IMR-90 (cell line): ENCODE measurements around the gene APOBEC3B.
"Not testable (repeated sequence)": the region's sequence is repeated elsewhere in the genome, so short reads cannot be mapped to it uniquely, and the experiment has no call there.

Experiments
- BHLHE40 ChIP-seq: fragments of 150-350 bp; IDR thresholded peaks from 2 replicates; pipeline ENCODE4 v1.6.1; 2016; ENCODE audit warnings: mild to moderate bottlenecking, low read depth, low read length
- CTCF ChIP-seq: conservative IDR thresholded peaks from 2 replicates; pipeline ENCODE4 v1.5.1; 2012; ENCODE audit warnings: mild to moderate bottlenecking, low read depth, low read length, improper control_type of control experiment
- ELK1 ChIP-seq: fragments of 150-350 bp; IDR thresholded peaks from 2 replicates; pipeline ENCODE4 v1.6.1; 2016; ENCODE audit warnings: low read depth, mild to moderate bottlenecking, low read length, moderate library complexity, borderline replicate concordance
- MAFK ChIP-seq: IDR thresholded peaks from 2 replicates; pipeline ENCODE4 v1.6.1; 2012; ENCODE audit warnings: low read depth, low read length, improper control_type of control experiment
- MAZ ChIP-seq: IDR thresholded peaks from 2 replicates; pipeline ENCODE4 v1.6.1; 2012; ENCODE audit warnings: low read depth, mild to moderate bottlenecking, low read length, improper control_type of control experiment, moderate library complexity, borderline replicate concordance
- MXI1 ChIP-seq: IDR thresholded peaks from 2 replicates; pipeline ENCODE4 v1.6.1; 2012; ENCODE audit warnings: low read depth, mild to moderate bottlenecking, low read length, moderate library complexity, borderline replicate concordance
- NFE2L2 ChIP-seq: fragments of 150-350 bp; IDR thresholded peaks from 2 replicates; pipeline ENCODE4 v1.6.1; 2016; ENCODE audit warnings: low read depth, mild to moderate bottlenecking, low read length
- POLR2A ChIP-seq: IDR thresholded peaks from 2 replicates; pipeline ENCODE4 v1.6.1; 2012; ENCODE audit warnings: mild to moderate bottlenecking, low read depth, low read length
- RAD21 ChIP-seq: IDR thresholded peaks from 2 replicates; pipeline ENCODE4 v1.6.1; 2012; ENCODE audit warnings: low read length, improper control_type of control experiment
- RFX5 ChIP-seq: IDR thresholded peaks from 2 replicates; pipeline ENCODE4 v1.8.0; 2012; ENCODE audit warnings: low read depth, mild to moderate bottlenecking, low read length, moderate library complexity

- not testable (repeated sequence) for TF ChIP-seq CTCF, MAFK, POLR2A, RFX5, NFE2L2, RAD21, BHLHE40, MAZ, ELK1, MXI1
Observed at GRCh38 chr22:39020021-39020651, 38.0 kb downstream of the APOBEC3B start.
